DND-41 (cell line): Measurements from ENCODE around the gene LHFPL2.

Source experiments
- ATAC-seq: fragments of 200-7000 bp; cut with Tn5 transposase; 3 replicates; pipeline ENCODE4 v1.9.1; 2021; ENCODE audit warnings: low read depth; ENCODE audit not compliant: insufficient read depth
- DNase-seq: peaks from one replicate; pipeline ENCODE4 v3.0.0-alpha.2; 2020
- H2AFZ ChIP-seq: 2 replicates; pipeline ENCODE4 v1.6.0; 2012; ENCODE audit warnings: low read depth, low read length
- H3K27ac ChIP-seq: 2 replicates; pipeline ENCODE4 v1.5.1; 2012; ENCODE audit warnings: low read length, inconsistent platforms
- H3K27me3 ChIP-seq: fragments of 200-600 bp; sonication (generic); 2 replicates; pipeline ENCODE4 v1.6.0; 2012; ENCODE audit warnings: low read length, mild to moderate bottlenecking, inconsistent platforms; ENCODE audit not compliant: insufficient read depth, poor library complexity
- H3K36me3 ChIP-seq: 2 replicates; pipeline ENCODE4 v1.5.1; 2012; ENCODE audit warnings: low read length, inconsistent platforms; ENCODE audit not compliant: insufficient read depth
- H3K4me1 ChIP-seq: 2 replicates; pipeline ENCODE4 v1.5.1; 2012; ENCODE audit warnings: mild to moderate bottlenecking, low read length; ENCODE audit not compliant: insufficient read depth
- H3K4me2 ChIP-seq: 2 replicates; pipeline ENCODE4 v1.6.0; 2012; ENCODE audit warnings: mild to moderate bottlenecking, moderate library complexity, low read length, inconsistent platforms; ENCODE audit not compliant: insufficient read depth
- H3K4me3 ChIP-seq, 2 experiments: fragments of 200-600 bp in 1 of 2; shearing (Covaris generic) in 1 of 2; 2 replicates each; pipeline ENCODE4 v1.5.1; 2012 to 2016; ENCODE audit warnings: inconsistent platforms in 2 of 2, low read length in 2 of 2, mild to moderate bottlenecking in 2 of 2, low read depth in 1 of 2, moderate library complexity in 1 of 2
- H3K79me2 ChIP-seq: 2 replicates; pipeline ENCODE4 v1.6.0; 2012; ENCODE audit warnings: low read length, inconsistent platforms; ENCODE audit not compliant: insufficient read depth
- H3K9ac ChIP-seq: 2 replicates; pipeline ENCODE4 v1.6.0; 2012; ENCODE audit warnings: low read depth, mild to moderate bottlenecking, inconsistent platforms, low read length, moderate library complexity
- H3K9me3 ChIP-seq: 2 replicates; pipeline ENCODE4 v1.5.1; 2012; ENCODE audit warnings: low read length, moderate library complexity, mild to moderate bottlenecking, inconsistent platforms; ENCODE audit not compliant: insufficient read depth, severe bottlenecking
- H4K20me1 ChIP-seq: 2 replicates; pipeline ENCODE4 v1.6.0; 2012; ENCODE audit warnings: low read length; ENCODE audit not compliant: insufficient read depth
- CTCF ChIP-seq: IDR thresholded peaks from 2 replicates; pipeline ENCODE4 v1.5.1; 2012; ENCODE audit warnings: borderline replicate concordance, low read length, moderate library complexity, mild to moderate bottlenecking; ENCODE audit not compliant: poor library complexity, severe bottlenecking; ENCODE audit errors: extremely low read depth
- EZH2 ChIP-seq: IDR thresholded peaks from 3 replicates; pipeline ENCODE4 v1.6.1; 2012; ENCODE audit warnings: borderline replicate concordance, low read depth, mild to moderate bottlenecking, moderate library complexity, low read length, inconsistent platforms; ENCODE audit not compliant: severe bottlenecking

LHFPL2 gene

GRCh38 chr5:78504704-78505677, 143.6 kb downstream of the LHFPL2 start:
- Histone ChIP-seq H3K9ac (no peak overlapping the region), H3K4me1 (peaks cover 6% of the 10 kb centered on the region), H3K4me3 (no peak overlapping the region), H3K79me2 (no peaks in the 10 kb centered on the region), H4K20me1 (no peaks in the 10 kb centered on the region), H3K4me2 (no peak overlapping the region), H3K9me3 (no peaks in the 10 kb centered on the region), H3K27me3 (peaks cover 30% of the 10 kb centered on the region), H2AFZ (no peak overlapping the region), H3K36me3 (no peaks in the 10 kb centered on the region), H3K27ac (no peak overlapping the region)
- ATAC-seq = no peak
- TF ChIP-seq EZH2 = no peak
- no peak for TF ChIP-seq CTCF
- DNase-seq = no peak

- H3K4me2 ChIP-seq = no peak overlapping the region
- DNase-seq = no peak
- H2AFZ ChIP-seq = no peak overlapping the region
- no peaks in the 10 kb centered on the region for H3K79me2 ChIP-seq
- no peaks in the 10 kb centered on the region for H3K36me3 ChIP-seq
- H3K9ac ChIP-seq = no peak overlapping the region
- peaks cover 21% of the 10 kb centered on the region for H3K27me3 ChIP-seq
- no peaks in the 10 kb centered on the region for H3K9me3 ChIP-seq
- no peak for ATAC-seq
- H3K4me1 ChIP-seq = no peaks in the 10 kb centered on the region
- no peak overlapping the region for H3K4me3 ChIP-seq
- TF ChIP-seq EZH2 (no peak), CTCF (no peak)
- H3K27ac ChIP-seq = no peak overlapping the region
- H4K20me1 ChIP-seq = no peaks in the 10 kb centered on the region
Observed at GRCh38 chr5:78503958-78504653, 144.5 kb downstream of the LHFPL2 start.

- no peaks in the 10 kb centered on the region for H4K20me1 ChIP-seq
- no peak for ATAC-seq
- H3K79me2 ChIP-seq = no peaks in the 10 kb centered on the region
- H3K9me3 ChIP-seq = no peaks in the 10 kb centered on the region
- H3K36me3 ChIP-seq = no peaks in the 10 kb centered on the region
- H2AFZ ChIP-seq = no peak overlapping the region
- H3K27me3 ChIP-seq = peaks cover 9% of the 10 kb centered on the region
- no peaks in the 10 kb centered on the region for H3K4me1 ChIP-seq
- no peak overlapping the region for H3K9ac ChIP-seq
- no peak overlapping the region for H3K4me2 ChIP-seq
- no peak overlapping the region for H3K27ac ChIP-seq
- no peak for TF ChIP-seq CTCF
- no peak for TF ChIP-seq EZH2
- no peak for DNase-seq
- no peak overlapping the region for H3K4me3 ChIP-seq
Observed at GRCh38 chr5:78501411-78502352, 146.9 kb downstream of the LHFPL2 start.
